GM23338 (cell line): ENCODE results near the gene RNF4. TPM values are rescaled to one million over a fixed set of nuclear protein-coding genes. Genes with fewer than 3 reads are reported as not detected.

Experiments
- ATAC-seq: fragments of 200-7000 bp; cut with Tn5 transposase; 3 replicates; pipeline ENCODE4 v1.9.1; 2020
- DNase-seq: peaks from one replicate; pipeline ENCODE4 v3.0.0-alpha.2; 2015; ENCODE audit warnings: low spot score
- H2AFZ ChIP-seq: fragments of 200-600 bp; sonication (generic); 2 replicates; pipeline ENCODE4 v1.8.0; 2016; ENCODE audit warnings: antibody characterized with exemption, mild to moderate bottlenecking, moderate library complexity
- H3F3A ChIP-seq: fragments of 200-600 bp; sonication (generic); replicated peaks from 2 replicates; pipeline ENCODE4 v1.8.0; 2017; ENCODE audit warnings: antibody characterized with exemption, mixed run types, low read depth
- H3K27ac ChIP-seq: fragments of 200-600 bp; sonication (generic); 2 replicates; pipeline ENCODE4 v1.6.1; 2016; ENCODE audit warnings: low read depth
- H3K27me3 ChIP-seq: fragments of 200-600 bp; sonication (generic); 2 replicates; pipeline ENCODE4 v1.8.0; 2016; ENCODE audit warnings: mild to moderate bottlenecking, mixed run types, moderate library complexity; ENCODE audit not compliant: insufficient read depth
- H3K36me3 ChIP-seq: fragments of 200-600 bp; sonication (generic); 2 replicates; pipeline ENCODE4 v1.8.0; 2016; ENCODE audit warnings: mild to moderate bottlenecking; ENCODE audit not compliant: insufficient read depth
- H3K4me1 ChIP-seq: fragments of 200-600 bp; sonication (generic); 2 replicates; pipeline ENCODE4 v1.8.0; 2016; ENCODE audit warnings: mild to moderate bottlenecking, moderate library complexity; ENCODE audit not compliant: insufficient read depth
- H3K4me2 ChIP-seq: fragments of 200-600 bp; sonication (generic); 2 replicates; pipeline ENCODE4 v1.7.1; 2017; ENCODE audit warnings: mixed run types
- H3K4me3 ChIP-seq: fragments of 200-600 bp; sonication (generic); 2 replicates; pipeline ENCODE4 v1.6.1; 2016; ENCODE audit warnings: mixed run types
- H3K79me2 ChIP-seq: fragments of 200-600 bp; sonication (generic); replicated peaks from 2 replicates; pipeline ENCODE4 v1.8.0; 2017; ENCODE audit warnings: mild to moderate bottlenecking; ENCODE audit not compliant: insufficient read depth
- H3K9me2 ChIP-seq: fragments of 200-600 bp; sonication (generic); 2 replicates; pipeline ENCODE4 v1.8.0; 2017; ENCODE audit not compliant: insufficient read depth
- H4K20me1 ChIP-seq: fragments of 200-600 bp; sonication (generic); replicated peaks from 2 replicates; pipeline ENCODE4 v1.8.0; 2017; ENCODE audit warnings: mild to moderate bottlenecking; ENCODE audit not compliant: insufficient read depth
- H3K27ac Mint-ChIP-seq: 2 replicates; pipeline ENCODE4 v1.8.0; 2020; ENCODE audit warnings: inconsistent platforms, mild to moderate bottlenecking, moderate library complexity, mixed read lengths
- H3K27me3 Mint-ChIP-seq: 3 replicates; pipeline ENCODE4 v1.8.0; 2022; ENCODE audit warnings: low read depth, mild to moderate bottlenecking, moderate library complexity, mixed read lengths, inconsistent platforms; ENCODE audit not compliant: insufficient read depth, poor library complexity
- H3K36me3 Mint-ChIP-seq: 3 replicates; pipeline ENCODE4 v1.8.0; 2021; ENCODE audit warnings: low read depth, mild to moderate bottlenecking, inconsistent platforms, moderate library complexity, mixed read lengths
- H3K4me1 Mint-ChIP-seq: 3 replicates; pipeline ENCODE4 v1.8.0; 2020; ENCODE audit warnings: mild to moderate bottlenecking, inconsistent platforms, mixed read lengths
- H3K4me3 Mint-ChIP-seq: 3 replicates; pipeline ENCODE4 v1.8.0; 2021; ENCODE audit warnings: moderate library complexity, mild to moderate bottlenecking, inconsistent platforms, mixed read lengths
- H3K9me3 Mint-ChIP-seq: 3 replicates; pipeline ENCODE4 v1.8.0; 2020; ENCODE audit warnings: moderate library complexity, mild to moderate bottlenecking, inconsistent platforms, mixed read lengths
- EZH2phosphoT487 ChIP-seq: fragments of 200-600 bp; sonication (generic); IDR thresholded peaks from one replicate; pipeline ENCODE4 v1.8.1; 2018; ENCODE audit warnings: antibody characterized with exemption; ENCODE audit not compliant: unreplicated experiment
- JUNB ChIP-seq: IDR thresholded peaks from one replicate; pipeline ENCODE4 v1.6.1; 2016; ENCODE audit warnings: antibody characterized with exemption; ENCODE audit not compliant: unreplicated experiment
- NANOG ChIP-seq: IDR thresholded peaks from 2 replicates; pipeline ENCODE4 v1.6.1; 2016; ENCODE audit warnings: antibody characterized with exemption, borderline replicate concordance
- POLR2AphosphoS5 ChIP-seq: IDR thresholded peaks from 2 replicates; pipeline ENCODE4 v1.6.1; 2016; ENCODE audit warnings: antibody characterized with exemption, low read depth
- STAT1 ChIP-seq: IDR thresholded peaks from one replicate; pipeline ENCODE4 v1.6.1; 2016; ENCODE audit warnings: antibody characterized with exemption; ENCODE audit not compliant: unreplicated experiment
- ZNF114 ChIP-seq: fragments of 250-450 bp; sonication (Bioruptor Pico); IDR thresholded peaks from 2 replicates; pipeline ENCODE4 v1.5.0; 2020; ENCODE audit warnings: mild to moderate bottlenecking, moderate library complexity
- ZNF331 ChIP-seq: fragments of 250-450 bp; sonication (Bioruptor Pico); IDR thresholded peaks from 2 replicates; pipeline ENCODE4 v1.5.0; 2020; ENCODE audit warnings: low read depth, mild to moderate bottlenecking, moderate library complexity
- polyA plus RNA-seq: library from polyadenylated mRNA; unstranded; fragments of >200 nt; fragmentation: Nextera tagmentation; extraction: Ambion mirVana; gene quantifications from 2 replicates; pipeline ENCODE4 v1.2.1, GENCODE V29; 2016
- total RNA-seq: library from RNA; depleted of rRNA; stranded (reverse); fragments of >200 nt; shearing (Covaris generic); gene quantifications from 2 replicates; pipeline ENCODE4 v1.2.3, GENCODE V29; 2014
- TF ChIP-seq, protein P1 (sequence below), 2 experiments: fragments of 200-600 bp in 1 of 2; sonication (generic) in 1 of 2; conservative IDR thresholded peaks; 2 replicates each; pipeline versions ENCODE4 v1.5.1 to v1.6.1; 2016 to 2017; ENCODE audit warnings: antibody characterized with exemption in 2 of 2, low read depth in 2 of 2, mild to moderate bottlenecking in 2 of 2, moderate library complexity in 1 of 2
- TF ChIP-seq, protein P2 (sequence below): IDR thresholded peaks from 2 replicates; pipeline ENCODE4 v1.6.1; 2016; ENCODE audit warnings: antibody characterized with exemption
- TF ChIP-seq, protein P3 (sequence below): IDR thresholded peaks from one replicate; pipeline ENCODE4 v1.6.1; 2018; ENCODE audit warnings: antibody characterized with exemption; ENCODE audit not compliant: unreplicated experiment

RNF4 gene
- total and polyA plus RNA-seq, 2 experiments from 2014 or later, result 47.7 to 77.2 TPM

- peaks cover 14% of the 10 kb centered on the region for H3K36me3 ChIP-seq
- H3K27me3 Mint-ChIP-seq, result peaks cover 7% of the 10 kb centered on the region
- no peak overlapping the region for H3K4me3 Mint-ChIP-seq
- H3K4me3 ChIP-seq, result no peak overlapping the region
- H3K9me3 Mint-ChIP-seq, result no peaks in the 10 kb centered on the region
- no peaks in the 10 kb centered on the region for H3K9me2 ChIP-seq
- H2AFZ ChIP-seq, result no peak overlapping the region
- ATAC-seq (no peak), DNase-seq (no peak)
- H3K4me1 Mint-ChIP-seq, result peaks cover 44% of the 10 kb centered on the region
- H3K4me2 ChIP-seq, result no peak overlapping the region
- peaks cover 27% of the 10 kb centered on the region for H3K4me1 ChIP-seq
- no peaks in the 10 kb centered on the region for H3K27me3 ChIP-seq
- peaks cover 30% of the 10 kb centered on the region for H3K36me3 Mint-ChIP-seq
- no peak overlapping the region; the same call in 1 of the 2 replicates for H3K27ac Mint-ChIP-seq
- TF ChIP-seq, protein P1, sequence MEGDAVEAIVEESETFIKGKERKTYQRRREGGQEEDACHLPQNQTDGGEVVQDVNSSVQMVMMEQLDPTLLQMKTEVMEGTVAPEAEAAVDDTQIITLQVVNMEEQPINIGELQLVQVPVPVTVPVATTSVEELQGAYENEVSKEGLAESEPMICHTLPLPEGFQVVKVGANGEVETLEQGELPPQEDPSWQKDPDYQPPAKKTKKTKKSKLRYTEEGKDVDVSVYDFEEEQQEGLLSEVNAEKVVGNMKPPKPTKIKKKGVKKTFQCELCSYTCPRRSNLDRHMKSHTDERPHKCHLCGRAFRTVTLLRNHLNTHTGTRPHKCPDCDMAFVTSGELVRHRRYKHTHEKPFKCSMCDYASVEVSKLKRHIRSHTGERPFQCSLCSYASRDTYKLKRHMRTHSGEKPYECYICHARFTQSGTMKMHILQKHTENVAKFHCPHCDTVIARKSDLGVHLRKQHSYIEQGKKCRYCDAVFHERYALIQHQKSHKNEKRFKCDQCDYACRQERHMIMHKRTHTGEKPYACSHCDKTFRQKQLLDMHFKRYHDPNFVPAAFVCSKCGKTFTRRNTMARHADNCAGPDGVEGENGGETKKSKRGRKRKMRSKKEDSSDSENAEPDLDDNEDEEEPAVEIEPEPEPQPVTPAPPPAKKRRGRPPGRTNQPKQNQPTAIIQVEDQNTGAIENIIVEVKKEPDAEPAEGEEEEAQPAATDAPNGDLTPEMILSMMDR (conservative IDR thresholded peaks at IDR 0.05; ENCODE audit: low read depth in 2 of 2), result no peak
- TF ChIP-seq STAT1, result no peak
- TF ChIP-seq ZNF114 (CRISPR knock-in tag), result no peak
- TF ChIP-seq, protein P2, sequence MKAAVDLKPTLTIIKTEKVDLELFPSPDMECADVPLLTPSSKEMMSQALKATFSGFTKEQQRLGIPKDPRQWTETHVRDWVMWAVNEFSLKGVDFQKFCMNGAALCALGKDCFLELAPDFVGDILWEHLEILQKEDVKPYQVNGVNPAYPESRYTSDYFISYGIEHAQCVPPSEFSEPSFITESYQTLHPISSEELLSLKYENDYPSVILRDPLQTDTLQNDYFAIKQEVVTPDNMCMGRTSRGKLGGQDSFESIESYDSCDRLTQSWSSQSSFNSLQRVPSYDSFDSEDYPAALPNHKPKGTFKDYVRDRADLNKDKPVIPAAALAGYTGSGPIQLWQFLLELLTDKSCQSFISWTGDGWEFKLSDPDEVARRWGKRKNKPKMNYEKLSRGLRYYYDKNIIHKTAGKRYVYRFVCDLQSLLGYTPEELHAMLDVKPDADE, result no peak
- no peak for TF ChIP-seq POLR2AphosphoS5
- peaks cover 11% of the 10 kb centered on the region; the same call in 1 of the 2 replicates for H3F3A ChIP-seq
- no peak overlapping the region for H3K27ac ChIP-seq
- H4K20me1 ChIP-seq, result peaks cover 85% of the 10 kb centered on the region
- peaks cover 100% of the 10 kb centered on the region for H3K79me2 ChIP-seq
Observed at GRCh38 chr4:2486981-2487380, 18.1 kb downstream of the RNF4 start.

DNA sequence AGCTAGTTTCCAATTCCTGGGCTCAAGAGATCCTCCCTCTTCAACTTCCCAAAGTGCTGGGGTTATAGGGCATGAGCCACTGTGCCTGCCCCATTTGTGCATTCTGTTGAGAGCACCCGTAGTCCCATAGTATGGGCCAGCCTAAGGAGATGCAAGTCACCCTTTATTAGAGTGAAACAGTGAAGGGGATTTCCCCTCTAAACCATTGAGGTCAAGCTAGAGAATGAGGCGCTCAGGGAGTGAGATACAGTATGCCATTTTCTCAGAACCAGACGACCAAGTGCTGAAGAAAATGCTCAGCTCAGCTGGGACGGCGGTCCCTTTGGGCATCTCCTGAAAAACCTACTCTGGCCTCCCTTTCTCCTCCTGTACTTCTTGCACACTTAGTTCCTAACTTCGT is 18.7 kb downstream of the RNF4 start:
- H3K27me3 Mint-ChIP-seq, result peaks cover 5% of the 10 kb centered on the region
- TF ChIP-seq, protein P1 (conservative IDR thresholded peaks at IDR 0.05; ENCODE audit: low read depth in 2 of 2), result no peak
- TF ChIP-seq ZNF114 (CRISPR knock-in tag) (no peak), JUNB (no peak), POLR2AphosphoS5 (no peak), EZH2phosphoT487 (no peak), ZNF331 (CRISPR knock-in tag) (no peak), NANOG (no peak)
- TF ChIP-seq, protein P2, result no peak
- TF ChIP-seq, protein P3, sequence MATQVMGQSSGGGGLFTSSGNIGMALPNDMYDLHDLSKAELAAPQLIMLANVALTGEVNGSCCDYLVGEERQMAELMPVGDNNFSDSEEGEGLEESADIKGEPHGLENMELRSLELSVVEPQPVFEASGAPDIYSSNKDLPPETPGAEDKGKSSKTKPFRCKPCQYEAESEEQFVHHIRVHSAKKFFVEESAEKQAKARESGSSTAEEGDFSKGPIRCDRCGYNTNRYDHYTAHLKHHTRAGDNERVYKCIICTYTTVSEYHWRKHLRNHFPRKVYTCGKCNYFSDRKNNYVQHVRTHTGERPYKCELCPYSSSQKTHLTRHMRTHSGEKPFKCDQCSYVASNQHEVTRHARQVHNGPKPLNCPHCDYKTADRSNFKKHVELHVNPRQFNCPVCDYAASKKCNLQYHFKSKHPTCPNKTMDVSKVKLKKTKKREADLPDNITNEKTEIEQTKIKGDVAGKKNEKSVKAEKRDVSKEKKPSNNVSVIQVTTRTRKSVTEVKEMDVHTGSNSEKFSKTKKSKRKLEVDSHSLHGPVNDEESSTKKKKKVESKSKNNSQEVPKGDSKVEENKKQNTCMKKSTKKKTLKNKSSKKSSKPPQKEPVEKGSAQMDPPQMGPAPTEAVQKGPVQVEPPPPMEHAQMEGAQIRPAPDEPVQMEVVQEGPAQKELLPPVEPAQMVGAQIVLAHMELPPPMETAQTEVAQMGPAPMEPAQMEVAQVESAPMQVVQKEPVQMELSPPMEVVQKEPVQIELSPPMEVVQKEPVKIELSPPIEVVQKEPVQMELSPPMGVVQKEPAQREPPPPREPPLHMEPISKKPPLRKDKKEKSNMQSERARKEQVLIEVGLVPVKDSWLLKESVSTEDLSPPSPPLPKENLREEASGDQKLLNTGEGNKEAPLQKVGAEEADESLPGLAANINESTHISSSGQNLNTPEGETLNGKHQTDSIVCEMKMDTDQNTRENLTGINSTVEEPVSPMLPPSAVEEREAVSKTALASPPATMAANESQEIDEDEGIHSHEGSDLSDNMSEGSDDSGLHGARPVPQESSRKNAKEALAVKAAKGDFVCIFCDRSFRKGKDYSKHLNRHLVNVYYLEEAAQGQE, result no peak
- peaks cover 85% of the 10 kb centered on the region for H4K20me1 ChIP-seq

More for the DNA sequence above, 18.7 kb downstream of the RNF4 start:
- H3K27ac Mint-ChIP-seq, result no peak overlapping the region; the same call in 1 of the 2 replicates
- peaks cover 39% of the 10 kb centered on the region for H3K4me1 Mint-ChIP-seq
- peaks cover 36% of the 10 kb centered on the region for H3K36me3 Mint-ChIP-seq
- peaks cover 13% of the 10 kb centered on the region; the same call in 1 of the 2 replicates for H3F3A ChIP-seq
- no peak overlapping the region for H2AFZ ChIP-seq
- no peak overlapping the region for H3K27ac ChIP-seq
- ATAC-seq (no peak), DNase-seq (no peak)
- no peaks in the 10 kb centered on the region for H3K9me3 Mint-ChIP-seq
- no peaks in the 10 kb centered on the region for H3K9me2 ChIP-seq
- peaks cover 100% of the 10 kb centered on the region for H3K79me2 ChIP-seq
- H3K4me3 Mint-ChIP-seq, result no peak overlapping the region
- peaks cover 21% of the 10 kb centered on the region for H3K36me3 ChIP-seq
- H3K27me3 ChIP-seq, result no peaks in the 10 kb centered on the region
- peaks cover 21% of the 10 kb centered on the region for H3K4me1 ChIP-seq
- no peak overlapping the region for H3K4me2 ChIP-seq
- no peak overlapping the region for H3K4me3 ChIP-seq
